ENCODE measurements around the gene RACK1. TPM values are rescaled to one million over a fixed set of nuclear protein-coding genes. Genes with fewer than 3 reads are reported as not detected.
A peak's percentile ranks its signal among the peaks of the same experiment; 100 is the strongest.

RACK1 gene
- total RNA-seq, 4 donors from 2014 or later = 2,254 to 3,332 (median 2,569) TPM

GRCh38 chr5:181204113-181204825 lies 39.4 kb downstream of the RACK1 start:
- no peaks in the 10 kb centered on the region for H3K9me3 ChIP-seq
- H3K4me1 ChIP-seq = peaks cover 12 to 16% of the 10 kb centered on the region in 2 donors
- no peaks in the 10 kb centered on the region for H3K27me3 ChIP-seq
- peak; percentile 45 to 47 for DNase-seq
- H3K36me3 ChIP-seq = no peaks in the 10 kb centered on the region
- TF ChIP-seq CTCF (IDR thresholded peaks at IDR 0.05) (no peak), POLR2A (IDR thresholded peaks at IDR 0.05) (no peak)
- WGBS, 2 donors = 1% methylated on average over 28 of the region's 67 CpGs; no CpG with 5 or more reads in 1 of the 2 donors
- peak overlapping the region; percentile 59 to 64 (median 60) for H3K4me3 ChIP-seq (replicated peaks in 1 of 3)
- intact Hi-C loops (cut with DNase I) = no loop called here
- H3K27ac ChIP-seq = peak overlapping the region; percentile 58 to 83 (median 70)

DNA sequence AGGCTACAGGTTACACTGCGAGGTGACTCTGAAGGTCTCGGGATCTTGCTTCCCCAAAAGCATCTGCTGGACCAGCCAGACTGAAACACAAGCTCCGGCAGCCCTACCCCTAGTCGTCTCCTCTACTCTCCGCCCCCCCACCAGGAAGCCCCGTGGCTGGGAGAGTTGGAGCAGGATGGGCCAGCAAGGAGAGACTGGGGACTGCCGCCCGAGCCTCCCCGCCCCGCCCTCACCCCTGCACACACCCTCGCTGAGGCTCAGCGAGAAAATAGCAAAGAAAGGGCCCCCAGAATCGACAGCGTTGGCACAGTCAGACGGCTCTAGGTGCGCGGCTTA lies 40.0 kb downstream of the RACK1 start:
- H3K4me1 ChIP-seq = peaks cover 12 to 16% of the 10 kb centered on the region in 2 donors
- no peaks in the 10 kb centered on the region for H3K9me3 ChIP-seq
- H3K27ac ChIP-seq = peak overlapping the region; percentile 58 to 83 (median 70)
- intact Hi-C loops (cut with DNase I) = no loop called here
- H3K36me3 ChIP-seq = no peaks in the 10 kb centered on the region
- H3K27me3 ChIP-seq = no peaks in the 10 kb centered on the region
- peak in 1 of 2 donors; percentile 13 for DNase-seq
- peak overlapping the region; percentile 59 to 64 (median 60) for H3K4me3 ChIP-seq (replicated peaks in 1 of 3)
- WGBS, 2 donors = 15 to 69% methylated on average over 3 to 16 of the region's 17 CpGs
- TF ChIP-seq POLR2A (IDR thresholded peaks at IDR 0.05) (no peak), CTCF (IDR thresholded peaks at IDR 0.05) (no peak)

DNA sequence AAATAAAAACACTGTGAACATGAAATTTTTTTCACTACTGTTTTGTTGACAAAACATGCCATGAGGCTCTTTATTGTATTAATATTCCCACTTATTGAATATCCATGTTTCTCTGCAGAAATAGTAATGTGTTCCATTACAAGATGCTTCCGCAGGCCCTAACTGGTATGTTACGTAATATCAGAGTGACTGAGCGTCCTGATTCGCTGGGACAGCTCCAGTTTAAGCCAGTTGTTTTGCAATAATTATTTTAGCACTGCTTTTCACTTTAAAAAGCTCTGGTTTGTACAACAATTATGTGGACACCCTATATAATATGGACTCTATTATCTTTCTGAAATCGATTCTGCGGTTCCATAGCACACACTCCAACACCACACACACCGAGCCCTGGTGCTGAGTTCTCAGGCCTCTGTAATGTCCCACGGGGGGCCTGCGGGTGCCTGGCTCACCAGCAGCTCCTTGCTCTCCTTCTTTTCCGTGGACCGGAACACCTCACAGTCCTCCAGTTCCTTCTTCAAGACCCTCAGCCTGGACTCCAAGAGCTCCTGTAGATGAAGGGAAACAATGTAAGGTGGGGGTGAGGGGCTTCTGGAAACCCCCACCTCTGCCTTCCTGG lies 40.5 kb downstream of the RACK1 start:
- Histone ChIP-seq H3K27me3 (no peaks in the 10 kb centered on the region), H3K36me3 (no peaks in the 10 kb centered on the region), H3K4me1 (peaks cover 12 to 16% of the 10 kb centered on the region in 2 donors), H3K9me3 (no peaks in the 10 kb centered on the region), H3K27ac (peak overlapping the region in 2 of 3 donors; percentile 70 to 83), H3K4me3 (replicated peaks in 1 of 3) (peak overlapping the region in 1 of 3 donors; percentile 60)
- 80 to 89% methylated on average over 11 of the region's 11 CpGs for WGBS, 2 donors
- TF ChIP-seq POLR2A (IDR thresholded peaks at IDR 0.05) = no peak
- no peak for TF ChIP-seq CTCF (IDR thresholded peaks at IDR 0.05)
- intact Hi-C loops (cut with DNase I) = no loop called here
- no peak for DNase-seq

GRCh38 chr5:181200816-181201215 lies 42.9 kb downstream of the RACK1 start:
- H3K27me3 ChIP-seq = no peaks in the 10 kb centered on the region
- no peaks in the 10 kb centered on the region for H3K36me3 ChIP-seq
- 72 to 93% methylated on average over 4 of the region's 4 CpGs for WGBS, 2 donors
- TF ChIP-seq POLR2A (IDR thresholded peaks at IDR 0.05) (no peak), CTCF (IDR thresholded peaks at IDR 0.05) (no peak)
- H3K27ac ChIP-seq = no peak overlapping the region
- H3K4me1 ChIP-seq = peaks cover 5 to 6% of the 10 kb centered on the region in 2 donors
- intact Hi-C loops (cut with DNase I) = no loop called here
- no peak for DNase-seq
- no peaks in the 10 kb centered on the region for H3K9me3 ChIP-seq
- H3K4me3 ChIP-seq (replicated peaks in 1 of 3) = no peak overlapping the region

Measured in thyroid gland (tissue), 4 donors.